ENCODE data around the gene CLCN3. TPM values are rescaled to one million over a fixed set of nuclear protein-coding genes. Genes with fewer than 3 reads are reported as not detected.
A peak's percentile ranks its signal among the peaks of the same experiment; 100 is the strongest.

CLCN3 gene
- total and polyA plus RNA-seq, 9 of the 15 experiments (the other 6 are each of a cell fraction or from before 2014, with no cell fraction given) = 12.7 to 60.6 (median 38.5) TPM

GRCh38 chr4:169611991-169612870, 8.1 kb upstream of the CLCN3 start, which contains the start of gene NEK1 (continued):
- peak in 2 of 3 experiments; percentile 6 to 13; a peak in 1 of 6 replicates for TF ChIP-seq CTCF (IDR thresholded peaks at IDR 0.05 in 2 of 3, conservative IDR thresholded peaks at IDR 0.05 in 1 of 3; ENCODE audit: insufficient read depth in 2 of 3, low read depth in 1 of 3, low read length in 3 of 3)
- 0 out of 2 replicates have a peak, but pooled peaks have one; percentile 8 for TF ChIP-seq ARID2 (IDR thresholded peaks at IDR 0.05)
- no peak for TF ChIP-seq FOXA3 (CRISPR knock-in tag; conservative IDR thresholded peaks at IDR 0.05 in 1 of 2, IDR thresholded peaks at IDR 0.05 in 1 of 2)
- peak; percentile 51; the same call in 1 of the 2 replicates for TF ChIP-seq FOSL1 (tag; conservative IDR thresholded peaks at IDR 0.05)
- TF ChIP-seq BCLAF1 (IDR thresholded peaks at IDR 0.05; ENCODE audit: borderline replicate concordance in 1 of 2, control insufficient read depth in 1 of 2, low read depth in 2 of 2, low read length in 1 of 2) = no peak
- no peak; the same call in 1 of the 2 replicates for TF ChIP-seq KLF1 (tag; IDR thresholded peaks at IDR 0.05)
- TF ChIP-seq NR0B1 (IDR thresholded peaks at IDR 0.05; ENCODE audit: partially characterized antibody) = no peak
- peak; percentile 84 for TF ChIP-seq MAX (CRISPR knock-in tag; IDR thresholded peaks at IDR 0.05)
- TF ChIP-seq ZBTB7A (IDR thresholded peaks at IDR 0.05; ENCODE audit: borderline replicate concordance, control insufficient read depth, low read depth, low read length) = peak; percentile 23; the same call in 1 of the 2 replicates
- TF ChIP-seq NFATC3 (IDR thresholded peaks at IDR 0.05) = no peak
- no peak for TF ChIP-seq CUX1 (CRISPR knock-in tag; IDR thresholded peaks at IDR 0.05)
- 0 out of 2 replicates have a peak, but pooled peaks have one; percentile 47 for TF ChIP-seq ELF1 (tag; IDR thresholded peaks at IDR 0.05)

Measured in K562 (cell line).